HG03064 (cell line): ENCODE results near the gene SLC35F3.
"Not testable (repeated sequence)": the region's sequence is repeated elsewhere in the genome, so short reads cannot be mapped to it uniquely, and the experiment has no call there.

Experiments
- ATAC-seq: cut with Tn5 transposase; IDR thresholded peaks from one replicate; pipeline ENCODE4 v1.9.1; 2021; ENCODE audit warnings: low read depth; ENCODE audit not compliant: unreplicated experiment

The SLC35F3 gene

GRCh38 chr1:234134878-234135277, 230.4 kb downstream of the SLC35F3 start:
- no peak for ATAC-seq

- ATAC-seq = no peak
Observed at GRCh38 chr1:234135501-234135900, 231.0 kb downstream of the SLC35F3 start.

- ATAC-seq = no peak
Observed at GRCh38 chr1:234136073-234136472, 231.6 kb downstream of the SLC35F3 start.

DNA sequence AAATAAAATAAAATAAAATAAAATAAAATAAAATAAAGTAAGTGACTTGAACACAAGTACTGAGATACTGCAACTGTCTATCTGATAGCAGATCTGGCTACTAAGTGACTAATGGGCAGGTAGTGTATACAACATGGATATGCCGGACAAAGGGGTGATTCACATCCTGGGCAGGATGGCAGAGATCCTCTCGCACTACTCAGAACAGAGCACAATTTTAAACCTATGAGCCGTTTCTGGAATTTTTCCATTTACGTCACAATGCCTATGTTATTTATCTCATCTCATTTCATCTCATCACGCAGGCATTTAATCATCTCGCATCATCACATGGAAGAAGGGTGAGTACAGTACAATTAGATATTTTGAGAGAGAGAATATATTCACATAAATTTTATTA, 235.5 kb downstream of the SLC35F3 start:
- ATAC-seq = no peak

DNA sequence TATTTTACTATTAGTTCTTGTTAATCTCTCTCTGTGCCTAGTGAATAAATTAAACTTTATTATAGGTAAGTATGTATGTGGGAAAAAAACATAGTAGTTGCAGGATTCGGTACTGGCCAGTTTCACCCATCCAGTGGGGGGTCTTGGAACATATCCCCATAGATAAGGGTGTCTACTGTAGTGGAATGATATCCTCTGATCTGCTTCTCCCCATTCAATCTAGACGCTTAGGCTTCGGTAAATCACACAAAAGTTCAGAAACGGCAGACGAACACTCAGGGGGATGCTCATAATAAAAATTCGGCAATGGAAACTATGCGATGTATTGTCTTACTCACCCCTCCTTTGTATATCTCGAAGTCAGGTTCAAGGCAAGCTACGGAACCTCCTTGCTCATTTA, 235.9 kb downstream of the SLC35F3 start:
- ATAC-seq = no peak

GRCh38 chr1:234141006-234141405, 236.5 kb downstream of the SLC35F3 start:
- ATAC-seq = no peak

DNA sequence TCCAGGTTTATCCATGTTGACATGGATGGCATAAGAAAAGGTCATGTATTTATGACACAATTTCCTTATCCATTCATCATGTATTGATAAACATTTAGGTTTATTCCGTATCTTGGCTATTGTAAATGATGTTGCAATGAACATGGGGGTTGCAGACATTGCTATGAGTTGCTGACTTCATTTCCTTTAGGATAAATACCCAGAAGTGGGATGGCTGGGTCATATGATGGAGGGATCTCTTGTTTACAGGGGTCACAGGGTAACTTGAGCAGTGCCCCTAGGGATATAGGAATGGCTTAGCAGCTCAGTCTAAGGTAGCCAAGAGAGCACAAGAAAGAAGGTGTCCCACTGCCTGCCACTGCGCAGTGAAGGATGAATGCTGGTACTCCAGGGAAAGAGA, 239.2 kb downstream of the SLC35F3 start:
- no peak for ATAC-seq

DNA sequence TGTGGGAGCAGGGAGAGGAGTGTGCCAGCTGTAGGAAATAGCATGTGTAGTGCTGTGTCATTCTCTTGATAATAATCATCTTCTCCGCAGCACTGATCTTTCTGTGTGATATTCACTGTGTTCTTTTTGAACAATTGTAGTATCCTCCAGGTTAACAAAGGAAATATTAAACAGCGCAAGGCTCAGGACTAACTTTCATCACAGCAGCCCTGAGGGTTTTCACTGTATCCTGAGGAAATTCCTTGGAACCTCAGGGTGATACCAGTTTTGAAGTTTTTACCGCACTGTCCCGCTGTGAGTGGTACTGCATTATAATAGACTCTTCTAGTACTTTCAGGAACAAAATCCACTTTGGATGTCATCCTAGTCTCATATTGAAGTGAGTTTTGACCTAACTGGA, 240.4 kb downstream of the SLC35F3 start:
- no peak for ATAC-seq

- ATAC-seq = no peak
Observed at GRCh38 chr1:234148350-234148749, 243.9 kb downstream of the SLC35F3 start.

DNA sequence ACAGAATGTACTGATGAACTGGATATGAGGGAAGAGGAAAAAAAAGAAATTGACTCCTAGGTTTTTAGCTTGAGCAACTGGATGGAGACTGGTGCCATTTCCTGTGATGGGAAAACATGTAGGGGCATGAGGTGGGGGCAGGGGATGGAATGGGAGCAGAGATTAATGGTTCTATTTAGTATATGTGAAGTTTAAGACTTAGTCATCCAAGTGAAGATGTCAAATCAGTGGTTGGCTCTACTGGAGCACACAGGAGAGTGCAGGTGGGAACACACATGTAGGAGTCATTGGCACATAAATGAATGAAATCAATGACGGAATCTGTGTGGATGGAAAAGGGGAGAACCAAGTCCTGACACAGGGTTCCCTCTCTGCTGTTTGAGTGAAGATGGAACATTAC, 244.3 kb downstream of the SLC35F3 start:
- no peak for ATAC-seq

- ATAC-seq = no peak
Observed at GRCh38 chr1:234149217-234149616, 244.7 kb downstream of the SLC35F3 start.

DNA sequence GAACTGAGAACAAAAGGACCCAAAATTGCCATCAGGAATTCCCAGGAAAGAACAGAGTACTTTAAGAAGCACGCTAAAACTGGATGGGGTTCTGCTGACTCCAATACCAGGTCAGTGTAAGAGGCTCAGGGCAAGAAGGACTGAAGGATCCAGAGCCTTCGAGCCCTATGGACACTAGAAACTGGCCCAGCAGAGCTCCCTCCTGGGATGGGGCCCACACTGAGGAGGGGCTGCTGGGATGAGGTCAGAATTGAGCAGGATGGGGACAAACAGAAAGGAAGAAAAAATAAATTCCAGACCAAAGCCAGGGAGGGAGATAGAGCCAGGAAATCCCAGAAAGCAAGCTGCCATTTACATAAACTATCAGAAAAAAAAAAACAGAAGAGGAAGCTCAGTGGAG, 246.4 kb downstream of the SLC35F3 start:
- ATAC-seq = no peak

GRCh38 chr1:234152344-234152743, 247.9 kb downstream of the SLC35F3 start:
- ATAC-seq = not testable (repeated sequence)

DNA sequence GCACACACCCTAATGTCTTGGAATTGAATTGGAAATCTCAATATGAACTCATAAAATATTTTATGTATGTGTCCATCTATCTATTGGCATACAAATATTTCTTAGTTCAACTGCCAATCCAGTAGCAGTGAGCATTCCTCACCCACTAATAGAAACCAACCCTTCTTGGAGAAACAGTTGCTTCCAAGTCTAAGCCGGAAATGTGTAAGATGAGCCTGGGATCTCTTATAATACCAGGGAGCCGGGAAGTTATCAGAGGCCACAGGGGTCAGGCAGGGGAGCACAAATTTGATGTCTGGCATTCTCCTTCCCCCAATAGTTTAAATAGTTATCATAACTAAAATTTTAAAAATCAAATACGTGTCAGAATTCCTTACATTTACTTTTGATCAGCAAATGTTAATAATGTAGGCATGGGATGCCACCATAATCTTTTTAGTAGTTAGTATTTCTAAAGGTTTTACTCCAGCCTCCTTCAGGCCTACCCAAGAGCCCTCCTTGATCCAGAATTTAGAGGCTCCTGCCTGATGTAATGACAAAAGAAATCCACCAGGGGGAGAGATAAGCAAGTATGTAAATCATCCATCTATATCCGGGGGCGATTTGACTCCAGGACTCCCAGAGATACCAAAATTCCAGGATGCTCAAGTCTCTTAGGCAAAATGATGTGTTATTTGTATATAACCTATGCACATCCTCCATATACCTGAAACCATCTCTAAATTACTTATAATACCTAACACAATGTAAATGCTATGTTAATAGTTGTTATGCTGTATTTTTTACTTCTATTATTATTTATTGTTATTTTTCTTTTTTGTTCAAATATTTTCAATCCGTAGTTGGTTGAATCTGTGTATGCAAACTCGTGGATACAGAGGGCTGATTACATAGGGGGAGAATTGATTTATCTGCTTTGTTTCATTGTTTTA, 250.1 kb downstream of the SLC35F3 start:
- no peak for ATAC-seq

GRCh38 chr1:234162661-234163060, 258.2 kb downstream of the SLC35F3 start:
- no peak for ATAC-seq

- ATAC-seq = no peak
Observed at GRCh38 chr1:234163267-234163919, 258.9 kb downstream of the SLC35F3 start.

- no peak for ATAC-seq
Observed at GRCh38 chr1:234164098-234164709, 259.7 kb downstream of the SLC35F3 start.

DNA sequence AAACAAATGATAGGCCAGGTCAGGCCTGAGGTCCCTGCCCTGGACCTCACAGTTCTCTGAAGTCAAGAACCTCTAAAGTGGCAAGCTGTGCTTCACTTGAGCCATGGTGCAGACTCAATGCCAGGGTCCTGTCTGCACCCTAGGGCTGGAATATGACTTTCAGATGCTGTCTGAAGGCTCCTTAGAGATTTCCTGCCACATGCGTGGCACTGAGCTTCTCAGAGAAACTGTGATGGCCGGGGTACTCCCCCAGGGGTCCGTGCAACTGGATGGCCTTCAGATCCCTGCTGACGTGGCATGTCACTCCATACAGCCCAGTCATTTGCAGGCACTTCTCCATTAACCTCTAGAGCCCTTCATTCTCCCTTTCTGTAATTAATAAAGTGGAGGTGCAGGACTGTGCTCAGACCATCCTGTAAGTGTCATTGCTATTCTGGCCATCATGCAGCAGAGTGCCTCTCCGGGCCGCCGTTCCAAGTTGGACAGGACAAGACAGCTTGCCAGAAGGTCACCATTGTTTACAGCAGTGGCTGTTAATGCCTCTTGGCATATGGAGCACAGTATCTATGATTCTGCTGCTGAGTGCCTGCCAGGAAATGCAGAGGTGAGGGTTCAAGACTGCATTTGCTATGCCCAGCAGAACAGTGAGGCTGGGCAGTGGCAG, 263.7 kb downstream of the SLC35F3 start:
- ATAC-seq = no peak

GRCh38 chr1:234169161-234169849, 264.8 kb downstream of the SLC35F3 start:
- ATAC-seq = no peak

DNA sequence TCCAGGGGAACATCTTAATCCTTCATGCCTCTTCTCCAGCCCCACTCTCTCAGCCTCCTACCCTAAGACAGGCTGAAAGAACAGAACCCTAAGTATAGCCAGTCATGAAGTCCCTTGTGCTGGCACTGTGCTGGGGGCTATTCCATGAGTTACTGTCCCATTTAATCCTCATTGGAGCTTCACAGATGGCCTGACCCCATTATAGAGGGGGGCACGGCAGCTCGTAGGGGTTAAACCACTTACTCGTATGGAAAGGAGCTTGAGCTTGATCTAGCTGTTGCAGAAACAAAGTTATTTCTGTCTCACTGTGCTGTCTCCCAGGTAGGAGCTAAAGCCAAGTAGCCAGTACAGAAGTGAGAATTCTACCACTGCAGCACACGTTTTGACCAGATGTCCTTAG, 265.6 kb downstream of the SLC35F3 start:
- no peak for ATAC-seq
